ENCODE measurements around the gene CTXN1.

DNA sequence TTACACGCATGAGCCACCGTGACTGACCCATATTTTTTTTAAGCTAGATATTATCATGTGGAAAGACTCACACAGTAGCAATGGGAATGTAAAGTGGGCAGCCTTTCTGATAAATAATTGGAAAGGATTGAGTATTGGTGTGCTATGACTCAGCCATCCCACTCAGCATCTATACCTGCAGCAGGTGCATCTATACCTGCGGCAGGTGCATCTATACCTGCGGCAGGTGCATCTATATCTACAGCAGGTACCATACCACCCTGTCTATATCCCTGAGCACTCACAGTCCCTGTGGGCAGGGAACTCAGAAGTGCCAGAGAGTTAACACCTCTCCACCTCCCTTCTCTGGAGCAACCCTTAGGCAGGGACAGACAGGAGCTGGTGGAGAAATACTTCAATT is 42.8 kb downstream of the CTXN1 start:
- TF ChIP-seq, protein P1, sequence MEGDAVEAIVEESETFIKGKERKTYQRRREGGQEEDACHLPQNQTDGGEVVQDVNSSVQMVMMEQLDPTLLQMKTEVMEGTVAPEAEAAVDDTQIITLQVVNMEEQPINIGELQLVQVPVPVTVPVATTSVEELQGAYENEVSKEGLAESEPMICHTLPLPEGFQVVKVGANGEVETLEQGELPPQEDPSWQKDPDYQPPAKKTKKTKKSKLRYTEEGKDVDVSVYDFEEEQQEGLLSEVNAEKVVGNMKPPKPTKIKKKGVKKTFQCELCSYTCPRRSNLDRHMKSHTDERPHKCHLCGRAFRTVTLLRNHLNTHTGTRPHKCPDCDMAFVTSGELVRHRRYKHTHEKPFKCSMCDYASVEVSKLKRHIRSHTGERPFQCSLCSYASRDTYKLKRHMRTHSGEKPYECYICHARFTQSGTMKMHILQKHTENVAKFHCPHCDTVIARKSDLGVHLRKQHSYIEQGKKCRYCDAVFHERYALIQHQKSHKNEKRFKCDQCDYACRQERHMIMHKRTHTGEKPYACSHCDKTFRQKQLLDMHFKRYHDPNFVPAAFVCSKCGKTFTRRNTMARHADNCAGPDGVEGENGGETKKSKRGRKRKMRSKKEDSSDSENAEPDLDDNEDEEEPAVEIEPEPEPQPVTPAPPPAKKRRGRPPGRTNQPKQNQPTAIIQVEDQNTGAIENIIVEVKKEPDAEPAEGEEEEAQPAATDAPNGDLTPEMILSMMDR (IDR thresholded peaks at IDR 0.05): no peak
- no peak for TF ChIP-seq POLR2A (IDR thresholded peaks at IDR 0.05)

Measured in testis (tissue), 2 donors.